H1 (cell line): ENCODE measurements around the gene CDX2. TPM values are rescaled to one million over a fixed set of nuclear protein-coding genes. Genes with fewer than 3 reads are reported as not detected.

Experiments used
- CTCF ChIA-PET: fragments of 300-600 bp; sonication (Branson Sonifier 250); formaldehyde crosslinking; loops from one replicate; lab custom pipeline; 2021; ENCODE audit not compliant: partially characterized antibody; lab: Charles Lee
- POLR2A ChIA-PET: fragments of 300-600 bp; sonication (Branson Sonifier 250); formaldehyde crosslinking; loops from one replicate; lab custom pipeline; 2021; ENCODE audit warnings: inconsistent platforms; ENCODE audit not compliant: partially characterized antibody; lab: Charles Lee
- DNase-seq, 2 experiments: peaks; one replicate each; pipeline versions ENCODE4 v3.0.0 to v3.0.0-alpha.2; 2010 to 2022; ENCODE audit warnings: low spot score in 2 of 2, low read depth in 1 of 2, mixed read lengths in 1 of 2
- FAIRE-seq: peaks from 2 replicates; lab custom pipeline; 2011; peaks lifted over from hg19 to GRCh38; lab: Jason Lieb, UNC
- H2AFZ ChIP-seq: 2 replicates; pipeline ENCODE4 v1.8.1; 2012; ENCODE audit warnings: low read length, inconsistent platforms
- H2AK5ac ChIP-seq: 2 replicates; pipeline ENCODE4 v1.6.1; 2013; ENCODE audit warnings: low read depth, low read length
- H2BK120ac ChIP-seq: replicated peaks from 2 replicates; pipeline ENCODE3; 2013; ENCODE audit warnings: low read depth, low read length, inconsistent platforms
- H2BK12ac ChIP-seq: 2 replicates; pipeline ENCODE4 v1.6.1; 2013; ENCODE audit warnings: low read depth, low read length
- H2BK15ac ChIP-seq: 2 replicates; pipeline ENCODE4 v1.6.1; 2013; ENCODE audit warnings: low read length
- H2BK20ac ChIP-seq: 2 replicates; pipeline ENCODE4 v1.6.1; 2013; ENCODE audit warnings: low read length
- H2BK5ac ChIP-seq: 2 replicates; pipeline ENCODE4 v1.6.1; 2013; ENCODE audit warnings: low read depth, low read length
- H3K14ac ChIP-seq: 2 replicates; pipeline ENCODE4 v1.6.1; 2013; ENCODE audit warnings: inconsistent platforms; ENCODE audit not compliant: insufficient read length
- H3K18ac ChIP-seq: 2 replicates; pipeline ENCODE4 v1.6.1; 2013; ENCODE audit warnings: low read length; ENCODE audit errors: extremely low read depth
- H3K23ac ChIP-seq: 2 replicates; pipeline ENCODE4 v1.6.1; 2013; ENCODE audit warnings: inconsistent platforms; ENCODE audit not compliant: insufficient read length
- H3K23me2 ChIP-seq: 2 replicates; pipeline ENCODE4 v1.6.1; 2013; ENCODE audit warnings: low read depth, low read length
- H3K27ac ChIP-seq: 2 replicates; pipeline ENCODE4 v1.6.1; 2011; ENCODE audit warnings: low read depth, low read length, inconsistent platforms
- H3K27me3 ChIP-seq, 4 experiments: replicated peaks in 1 of 4; 1 replicate in 1 of 4; 2 replicates in 3 of 4; pipeline versions ENCODE4 v1.6.1 to v1.8.1; 2011 to 2013; ENCODE audit warnings: low read length in 3 of 4, mild to moderate bottlenecking in 3 of 4, inconsistent platforms in 2 of 4, mixed read lengths in 2 of 4, moderate library complexity in 1 of 4; ENCODE audit not compliant: control insufficient read depth in 3 of 4, insufficient read depth in 3 of 4; ENCODE audit errors: extremely low read depth in 1 of 4
- H3K36me3 ChIP-seq, 4 experiments: 2 replicates each; pipeline versions ENCODE4 v1.6.1 to v1.8.1; 2011 to 2013; ENCODE audit warnings: mild to moderate bottlenecking in 4 of 4, low read length in 3 of 4, moderate library complexity in 2 of 4, control low read depth in 1 of 4, inconsistent platforms in 1 of 4; ENCODE audit not compliant: insufficient read depth in 4 of 4, control insufficient read depth in 2 of 4
- H3K4ac ChIP-seq: replicated peaks from 2 replicates; pipeline ENCODE3; 2013; ENCODE audit warnings: low read length, low read depth, mixed read lengths, inconsistent platforms; ENCODE audit not compliant: insufficient read length
- H3K4me1 ChIP-seq, 4 experiments: replicated peaks in 1 of 4; 1 replicate in 1 of 4; 2 replicates in 3 of 4; pipeline versions ENCODE4 v1.6.1 to v1.8.1; 2011 to 2013; ENCODE audit warnings: low read length in 3 of 4, inconsistent platforms in 2 of 4, mixed read lengths in 1 of 4; ENCODE audit not compliant: insufficient read depth in 4 of 4, control insufficient read depth in 3 of 4
- H3K4me2 ChIP-seq, 2 experiments: 2 replicates each; pipeline versions ENCODE4 v1.6.1 to v1.8.1; 2011 to 2013; ENCODE audit warnings: low read depth in 2 of 2, low read length in 2 of 2, control low read depth in 1 of 2, inconsistent platforms in 1 of 2, mild to moderate bottlenecking in 1 of 2; ENCODE audit not compliant: insufficient read depth in 1 of 2
- H3K4me3 ChIP-seq, 4 experiments: fragments of 200-600, 300-600 bp in 1 of 4; sonication (generic), shearing (Covaris generic), sonication (Bioruptor Twin) in 1 of 4; 2 replicates each; pipeline versions ENCODE4 v1.5.1 to v1.8.1; 2011 to 2016; ENCODE audit warnings: low read length in 4 of 4, low read depth in 3 of 4, control low read depth in 2 of 4, inconsistent platforms in 2 of 4, mild to moderate bottlenecking in 2 of 4, mixed read lengths in 1 of 4, moderate library complexity in 1 of 4; ENCODE audit not compliant: insufficient read depth in 2 of 4; ENCODE audit errors: extremely low read depth in 1 of 4
- H3K56ac ChIP-seq: replicated peaks from 2 replicates; pipeline ENCODE3; 2013; ENCODE audit warnings: low read depth, mild to moderate bottlenecking, mixed read lengths, low read length, inconsistent platforms; ENCODE audit not compliant: insufficient read length
- H3K79me1 ChIP-seq: 2 replicates; pipeline ENCODE4 v1.6.1; 2013; ENCODE audit warnings: low read depth, low read length, control low read depth
- H3K79me2 ChIP-seq, 2 experiments: 2 replicates each; pipeline versions ENCODE4 v1.6.1 to v1.8.1; 2012 to 2013; ENCODE audit warnings: low read length in 2 of 2, mild to moderate bottlenecking in 2 of 2, inconsistent platforms in 1 of 2; ENCODE audit not compliant: insufficient read depth in 2 of 2, control insufficient read depth in 1 of 2
- H3K9ac ChIP-seq, 4 experiments: replicated peaks in 1 of 4; 1 replicate in 1 of 4; 2 replicates in 3 of 4; pipeline versions ENCODE4 v1.6.1 to v1.8.1; 2011 to 2013; ENCODE audit warnings: low read depth in 3 of 4, low read length in 3 of 4, control low read depth in 2 of 4, mild to moderate bottlenecking in 2 of 4, moderate library complexity in 2 of 4, inconsistent platforms in 1 of 4; ENCODE audit errors: extremely low read depth in 1 of 4
- H3K9me3 ChIP-seq, 2 experiments: 2 replicates each; pipeline versions ENCODE4 v1.6.1 to v1.8.1; 2012 to 2013; ENCODE audit warnings: mild to moderate bottlenecking in 2 of 2, moderate library complexity in 2 of 2, control low read depth in 1 of 2, inconsistent platforms in 1 of 2, low read depth in 1 of 2, low read length in 1 of 2, mixed read lengths in 1 of 2; ENCODE audit not compliant: insufficient read depth in 2 of 2
- H4K20me1 ChIP-seq, 2 experiments: replicated peaks in 1 of 2; 2 replicates each; pipeline versions ENCODE3 to v1.8.1; 2011 to 2013; ENCODE audit warnings: inconsistent platforms in 2 of 2, low read length in 2 of 2, mild to moderate bottlenecking in 1 of 2; ENCODE audit not compliant: insufficient read depth in 2 of 2, control insufficient read depth in 1 of 2
- H4K5ac ChIP-seq: 2 replicates; pipeline ENCODE4 v1.6.1; 2013; ENCODE audit warnings: low read length, low read depth, mixed read lengths, inconsistent platforms; ENCODE audit not compliant: insufficient read length
- H4K8ac ChIP-seq: 2 replicates; pipeline ENCODE4 v1.8.0; 2013; ENCODE audit warnings: mild to moderate bottlenecking, moderate library complexity, low read length, inconsistent platforms; ENCODE audit not compliant: insufficient read depth; ENCODE audit errors: extremely low read depth
- H4K91ac ChIP-seq: replicated peaks from 2 replicates; pipeline ENCODE3; 2013; ENCODE audit warnings: low read length, mixed read lengths, inconsistent platforms; ENCODE audit not compliant: insufficient read length
- BACH1 ChIP-seq: IDR thresholded peaks from 2 replicates; pipeline ENCODE4 v1.6.1; 2012; ENCODE audit warnings: low read length, improper control_type of control experiment
- EZH2 ChIP-seq: fragments of 200-600 bp; sonication (generic); IDR thresholded peaks from 2 replicates; pipeline ENCODE4 v1.7.1; 2012; ENCODE audit warnings: low read depth, mild to moderate bottlenecking, moderate library complexity, low read length, inconsistent platforms; ENCODE audit not compliant: severe bottlenecking
- SUZ12 ChIP-seq: fragments of 200-600 bp; sonication (generic); IDR thresholded peaks from 2 replicates; pipeline ENCODE4 v1.6.1; 2012; ENCODE audit warnings: mild to moderate bottlenecking, inconsistent platforms, low read length, moderate library complexity, mixed read lengths
- WGBS, 2 experiments: shearing (Covaris generic) in 1 of 2; methylation state at CpG; one replicate each; pipeline versions ENCODE4 v1.1.6 to v1.1.7; 2013 to 2015; ENCODE audit warnings: low lambda C conversion rate in 2 of 2, mixed read lengths in 2 of 2, inconsistent platforms in 1 of 2, low coverage in 1 of 2, missing lambda C conversion rate in 1 of 2; ENCODE audit not compliant: insufficient replicate concordance in 2 of 2, insufficient coverage in 1 of 2, insufficient read length in 1 of 2; ENCODE audit errors: extremely low coverage in 1 of 2, missing lambda C conversion rate in 1 of 2; 5-methylcytosine and 5-hydroxymethylcytosine counted together
- polyA plus RNA-seq, 7 experiments: library from polyadenylated mRNA; depleted of rRNA in 3 of 7; stranded (reverse) in 5 of 7; unstranded in 2 of 7; fragments of >200 nt in 5 of 7; fragments of 200-250 nt in 2 of 7; gene quantifications; 1 replicate in 5 of 7; 2 replicates in 1 of 7; 4 replicates in 1 of 7; pipeline versions ENCODE4 v1.2.1 to v1.2.3, GENCODE V29; 2011 to 2013; ENCODE audit warnings: missing spikeins in 2 of 7, mixed read lengths in 2 of 7
- total RNA-seq: library from RNA; stranded (reverse); fragmentation: NEBNext Ultra II Directional; extraction: Animal tissue kit (Norgen Biotek cat#: 25700); gene quantifications from 2 replicates; pipeline ENCODE4 v1.2.1, GENCODE V29; 2021
- TF ChIP-seq, protein P1 (sequence below), 3 experiments: IDR thresholded peaks; 1 replicate in 2 of 3; 2 replicates in 1 of 3; pipeline versions ENCODE4 v1.5.1 to v1.6.1; 2011; ENCODE audit warnings: low read length in 3 of 3, mild to moderate bottlenecking in 3 of 3, inconsistent platforms in 2 of 3, low read depth in 1 of 3, moderate library complexity in 1 of 3; ENCODE audit not compliant: insufficient read depth in 1 of 3; ENCODE audit errors: control extremely low read depth in 1 of 3

CDX2 gene
- total and polyA plus RNA-seq, 2 of the 8 experiments (the other 6 are each of a cell fraction or from before 2014, with no cell fraction given): 0.09 TPM; not detected in 1

DNA sequence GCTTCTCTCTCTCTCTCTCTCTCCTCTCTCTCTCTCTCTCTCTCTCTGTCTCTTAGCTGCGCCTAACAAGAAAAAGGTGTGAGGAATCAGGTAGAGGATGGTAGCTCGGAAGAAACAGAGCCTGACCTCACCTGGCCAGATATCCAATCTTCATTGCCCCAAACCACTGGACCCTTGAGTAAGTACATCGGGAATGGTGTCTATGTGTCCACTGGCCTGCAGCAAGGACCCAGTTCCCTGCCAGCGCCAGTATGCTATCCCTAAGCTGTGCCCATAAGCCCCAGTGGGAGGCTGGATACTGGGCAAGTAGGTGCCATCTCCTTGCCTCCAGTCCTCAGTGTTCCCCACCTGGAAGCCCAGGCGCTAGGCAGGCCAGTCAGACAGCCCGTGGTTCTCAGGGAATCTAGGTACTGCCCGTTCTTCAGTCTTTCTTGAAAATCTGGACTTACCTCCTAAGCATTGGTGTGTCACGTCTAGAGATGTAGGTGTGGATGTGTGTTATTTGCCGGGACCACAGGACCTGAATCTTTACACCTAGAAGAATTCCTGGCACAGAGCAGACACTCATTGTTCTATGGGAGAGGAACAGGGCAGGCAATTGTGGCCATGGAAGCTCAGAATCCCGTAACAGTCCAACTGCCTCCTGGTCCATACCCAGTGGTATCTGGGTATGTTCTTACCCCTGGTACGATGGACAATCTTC, 12.0 kb upstream of the CDX2 start:
- TF ChIP-seq BACH1 (no peak), SUZ12 (peak; percentile 63; the same call in 1 of the 2 replicates), EZH2 (peak; percentile 76)
- TF ChIP-seq, protein P1, sequence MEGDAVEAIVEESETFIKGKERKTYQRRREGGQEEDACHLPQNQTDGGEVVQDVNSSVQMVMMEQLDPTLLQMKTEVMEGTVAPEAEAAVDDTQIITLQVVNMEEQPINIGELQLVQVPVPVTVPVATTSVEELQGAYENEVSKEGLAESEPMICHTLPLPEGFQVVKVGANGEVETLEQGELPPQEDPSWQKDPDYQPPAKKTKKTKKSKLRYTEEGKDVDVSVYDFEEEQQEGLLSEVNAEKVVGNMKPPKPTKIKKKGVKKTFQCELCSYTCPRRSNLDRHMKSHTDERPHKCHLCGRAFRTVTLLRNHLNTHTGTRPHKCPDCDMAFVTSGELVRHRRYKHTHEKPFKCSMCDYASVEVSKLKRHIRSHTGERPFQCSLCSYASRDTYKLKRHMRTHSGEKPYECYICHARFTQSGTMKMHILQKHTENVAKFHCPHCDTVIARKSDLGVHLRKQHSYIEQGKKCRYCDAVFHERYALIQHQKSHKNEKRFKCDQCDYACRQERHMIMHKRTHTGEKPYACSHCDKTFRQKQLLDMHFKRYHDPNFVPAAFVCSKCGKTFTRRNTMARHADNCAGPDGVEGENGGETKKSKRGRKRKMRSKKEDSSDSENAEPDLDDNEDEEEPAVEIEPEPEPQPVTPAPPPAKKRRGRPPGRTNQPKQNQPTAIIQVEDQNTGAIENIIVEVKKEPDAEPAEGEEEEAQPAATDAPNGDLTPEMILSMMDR (IDR thresholded peaks at IDR 0.05; ENCODE audit: control extremely low read depth in 1 of 3, insufficient read depth in 1 of 3, low read depth in 1 of 3, low read length in 3 of 3): no peak
- Histone ChIP-seq H4K5ac (no peak overlapping the region), H3K23me2 (peaks cover 2% of the 10 kb centered on the region; the same call in 1 of the 2 replicates), H3K4me2 (no peak overlapping the region; a peak in 1 of 4 replicates), H3K4me3 (no peak overlapping the region), H3K27me3 (peaks cover 74 to 88% (median 83%) of the 10 kb centered on the region in 4 experiments), H3K27ac (no peak overlapping the region), H2BK20ac (no peak overlapping the region), H2BK120ac (no peak overlapping the region), H2AFZ (no peak overlapping the region), H3K23ac (no peak overlapping the region), H3K4ac (no peak overlapping the region), H3K14ac (no peak overlapping the region), H3K9me3 (no peaks in the 10 kb centered on the region), H4K20me1 (peaks cover 8 to 33% of the 10 kb centered on the region in 2 experiments), H3K79me1 (no peaks in the 10 kb centered on the region), H3K56ac (no peak overlapping the region), H4K8ac (no peak overlapping the region), H3K18ac (no peak overlapping the region), H2BK12ac (peak overlapping the region; percentile 88; the same call in 1 of the 2 replicates), H2AK5ac (no peak overlapping the region), H3K4me1 (peaks cover 0 to 13% (median 4%) of the 10 kb centered on the region in 4 experiments; a peak in 4 of 7 replicates), H3K9ac (no peak overlapping the region), H2BK5ac (no peak overlapping the region), H3K36me3 (peaks cover 0 to 11% (median 0%) of the 10 kb centered on the region in 4 experiments; a peak in 1 of 8 replicates), H3K79me2 (no peaks in the 10 kb centered on the region), H2BK15ac (0 out of 2 replicates have a peak overlapping the region, but pooled peaks have one; percentile 2), H4K91ac (no peak overlapping the region)
- 37% methylated on average over 10 of the region's 11 CpGs; no CpG with 5 or more reads in 1 of the 2 experiments for WGBS, 2 experiments
- ChIA-PET CTCF (interaction anchor here (0.6 to 20.5 kb wide), 10 partner anchors 13 to 852 kb away, joined by 3 to 283 read pairs (median 15); partner anchors contain the start of gene CDX2), POLR2A (interaction anchor here (0.9 kb wide), 1 partner anchor 9 kb away, joined by 3 read pairs; no protein-coding TSS in a partner anchor)
- FAIRE-seq: no peak
- DNase-seq: no peak
